ENCODE results near the gene NFKBIB.
A peak's percentile ranks its signal among the peaks of the same experiment; 100 is the strongest.
"Not testable (repeated sequence)": the region's sequence is repeated elsewhere in the genome, so short reads cannot be mapped to it uniquely, and the experiment has no call there.

The NFKBIB gene

DNA sequence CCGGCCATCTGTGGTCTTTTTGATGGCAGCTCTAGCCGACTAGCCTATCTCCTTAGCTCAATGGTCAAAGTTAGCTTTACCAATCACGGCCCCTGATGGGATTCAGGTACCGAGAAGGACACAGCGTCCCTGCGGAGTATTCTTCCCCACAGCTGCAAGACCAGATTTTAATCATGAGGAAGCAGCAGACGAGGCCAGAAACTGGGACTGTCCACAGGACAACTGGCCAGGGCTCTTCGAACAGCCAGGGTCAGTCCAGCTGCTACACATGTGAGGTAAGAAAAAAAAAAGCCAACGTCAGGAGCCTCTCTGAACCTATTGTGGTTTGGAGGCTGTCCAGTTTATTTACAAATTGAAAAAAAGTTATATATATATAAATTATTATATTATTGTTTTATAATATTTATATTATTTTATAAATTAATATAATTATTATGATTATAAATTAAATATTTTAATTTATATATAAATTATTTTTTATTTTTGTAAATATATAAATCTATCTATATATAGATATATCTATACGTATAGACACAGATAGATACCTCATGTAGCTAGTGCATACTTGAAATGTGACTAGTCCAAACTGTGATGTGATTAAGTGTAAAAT is 32.5 kb upstream of the NFKBIB start:
- Mint-ChIP-seq H3K27me3 (no peaks in the 10 kb centered on the region), H3K36me3 (peaks cover 6% of the 10 kb centered on the region)

GRCh38 chr19:38868551-38868950 is 31.2 kb upstream of the NFKBIB start:
- no peaks in the 10 kb centered on the region for H3K27me3 Mint-ChIP-seq
- H3K9me3 Mint-ChIP-seq: no peaks in the 10 kb centered on the region
- peak overlapping the region; percentile 89 for H3K4me3 Mint-ChIP-seq
- ATAC-seq (ENCODE audit: low read depth) (no peak), DNase-seq (ENCODE audit: low spot score in 2 of 2) (no peak)
- H3K27ac Mint-ChIP-seq: peak overlapping the region; percentile 72
- H3K4me1 Mint-ChIP-seq: peaks cover 37% of the 10 kb centered on the region
- H3K36me3 Mint-ChIP-seq: peaks cover 6% of the 10 kb centered on the region

More for the DNA sequence above, 32.5 kb upstream of the NFKBIB start:
- peaks cover 39% of the 10 kb centered on the region for H3K4me1 Mint-ChIP-seq
- no peak overlapping the region for H3K4me3 Mint-ChIP-seq
- no peak for DNase-seq (ENCODE audit: low spot score in 2 of 2)
- ATAC-seq (ENCODE audit: low read depth): no peak
- no peaks in the 10 kb centered on the region for H3K9me3 Mint-ChIP-seq
- no peak overlapping the region for H3K27ac Mint-ChIP-seq

GRCh38 chr19:38869160-38869835 is 30.5 kb upstream of the NFKBIB start:
- Mint-ChIP-seq H3K9me3 (no peaks in the 10 kb centered on the region), H3K4me1 (peaks cover 36% of the 10 kb centered on the region), H3K27ac (peak overlapping the region; percentile 72), H3K4me3 (peak overlapping the region; percentile 89), H3K27me3 (no peaks in the 10 kb centered on the region), H3K36me3 (peaks cover 6% of the 10 kb centered on the region)
- ATAC-seq (ENCODE audit: low read depth): peak; percentile 27
- DNase-seq (ENCODE audit: low spot score in 2 of 2): peak in 1 of 2 donors; percentile 44

- no peaks in the 10 kb centered on the region for H3K9me3 Mint-ChIP-seq
- H3K4me1 Mint-ChIP-seq: peaks cover 29% of the 10 kb centered on the region
- ATAC-seq (ENCODE audit: low read depth) (peak; percentile 92), DNase-seq (ENCODE audit: low spot score in 2 of 2) (peak; percentile 92 to 95)
- H3K36me3 Mint-ChIP-seq: peaks cover 6% of the 10 kb centered on the region
- H3K27me3 Mint-ChIP-seq: no peaks in the 10 kb centered on the region
- H3K27ac Mint-ChIP-seq: peak overlapping the region; percentile 72
- peak overlapping the region; percentile 89 for H3K4me3 Mint-ChIP-seq
Measured at GRCh38 chr19:38869836-38870607, 29.7 kb upstream of the NFKBIB start.

GRCh38 chr19:38870612-38871011 is 29.2 kb upstream of the NFKBIB start:
- Mint-ChIP-seq H3K4me3 (peak overlapping the region; percentile 89), H3K36me3 (peaks cover 6% of the 10 kb centered on the region), H3K27me3 (no peaks in the 10 kb centered on the region), H3K9me3 (no peaks in the 10 kb centered on the region), H3K27ac (peak overlapping the region; percentile 72), H3K4me1 (peaks cover 25% of the 10 kb centered on the region)
- DNase-seq (ENCODE audit: low spot score in 2 of 2) (no peak), ATAC-seq (ENCODE audit: low read depth) (no peak)

DNA sequence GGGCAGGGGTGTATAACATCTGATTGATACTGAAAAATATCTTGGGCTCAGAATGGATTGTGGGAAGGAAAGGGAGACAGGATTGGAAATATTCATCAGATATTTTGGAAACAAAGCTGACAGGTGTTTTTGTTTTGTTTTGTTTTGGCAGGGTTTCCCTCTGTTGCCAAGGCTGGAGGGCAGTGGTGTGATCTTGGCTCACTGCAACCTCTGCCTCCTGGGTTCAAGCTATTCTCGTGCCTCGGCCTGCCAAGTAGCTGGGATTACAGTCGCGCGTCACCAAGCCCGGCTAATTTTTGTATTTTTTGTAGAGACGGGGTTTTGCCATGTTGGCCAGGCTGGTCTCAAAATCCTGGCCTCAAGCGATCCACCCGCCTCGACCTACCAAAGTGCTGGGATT is 26.4 kb upstream of the NFKBIB start:
- DNase-seq (ENCODE audit: low spot score in 2 of 2); H3K9me3 Mint-ChIP-seq; ATAC-seq (ENCODE audit: low read depth); H3K4me3 Mint-ChIP-seq; H3K36me3 Mint-ChIP-seq; H3K27me3 Mint-ChIP-seq: not testable (repeated sequence)
- Mint-ChIP-seq H3K4me1 (peaks cover 35% of the 10 kb centered on the region), H3K27ac (peak overlapping the region; percentile 59)

GRCh38 chr19:38875656-38876395 is 23.9 kb upstream of the NFKBIB start:
- H3K36me3 Mint-ChIP-seq: peaks cover 3% of the 10 kb centered on the region

GRCh38 chr19:38877781-38878574 is 21.8 kb upstream of the NFKBIB start, which contains the start of gene RINL:
Gene RINL (minus strand): TSS chr19:38878275. CDS start chr19:38876742, 1,533 bp downstream.
- Mint-ChIP-seq H3K36me3 (peaks cover 4% of the 10 kb centered on the region), H3K4me1 (peaks cover 31% of the 10 kb centered on the region), H3K27me3 (no peaks in the 10 kb centered on the region), H3K27ac (peak within 1 kb of the TSS; percentile 97), H3K4me3 (peak within 1 kb of the TSS; percentile 87), H3K9me3 (no peaks in the 10 kb centered on the region)
- peak; percentile 58 to 61 for DNase-seq (ENCODE audit: low spot score in 2 of 2)
- ATAC-seq (ENCODE audit: low read depth): peak; percentile 96

More at GRCh38 chr19:38875656-38876395, 23.9 kb upstream of the NFKBIB start:
- no peaks in the 10 kb centered on the region for H3K27me3 Mint-ChIP-seq
- no peak overlapping the region for H3K4me3 Mint-ChIP-seq
- peak overlapping the region; percentile 36 for H3K27ac Mint-ChIP-seq
- no peak for DNase-seq (ENCODE audit: low spot score in 2 of 2)
- peaks cover 27% of the 10 kb centered on the region for H3K4me1 Mint-ChIP-seq
- no peak for ATAC-seq (ENCODE audit: low read depth)
- H3K9me3 Mint-ChIP-seq: no peaks in the 10 kb centered on the region

GRCh38 chr19:38878575-38879399 is 21.0 kb upstream of the NFKBIB start:
- ATAC-seq (ENCODE audit: low read depth) (no peak), DNase-seq (ENCODE audit: low spot score in 2 of 2) (no peak)
- peaks cover 33% of the 10 kb centered on the region for H3K4me1 Mint-ChIP-seq
- no peaks in the 10 kb centered on the region for H3K9me3 Mint-ChIP-seq
- no peaks in the 10 kb centered on the region for H3K27me3 Mint-ChIP-seq
- peak overlapping the region; percentile 87 for H3K4me3 Mint-ChIP-seq
- peak overlapping the region; percentile 97 for H3K27ac Mint-ChIP-seq
- H3K36me3 Mint-ChIP-seq: peaks cover 4% of the 10 kb centered on the region

DNA sequence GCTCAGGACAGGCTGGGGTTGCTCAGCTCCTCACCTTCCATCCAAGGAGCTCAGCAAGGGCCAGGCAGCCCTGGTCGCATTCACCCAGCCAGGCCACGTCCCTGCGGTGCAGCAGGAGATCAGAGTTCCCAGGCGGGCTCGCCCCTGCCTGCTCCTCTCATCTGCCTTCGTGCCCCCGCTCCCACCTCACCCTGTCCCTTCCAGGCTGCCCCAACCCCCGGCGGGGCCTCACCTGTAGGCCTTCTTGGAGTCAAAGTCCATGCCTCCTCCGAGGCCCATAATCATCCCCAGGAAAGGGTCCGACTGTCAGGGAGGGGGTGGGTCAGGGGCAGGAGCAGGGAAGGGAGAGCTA is 20.4 kb upstream of the NFKBIB start:
- H3K27me3 Mint-ChIP-seq: no peaks in the 10 kb centered on the region
- DNase-seq (ENCODE audit: low spot score in 2 of 2) (no peak), ATAC-seq (ENCODE audit: low read depth) (no peak)
- H3K9me3 Mint-ChIP-seq: no peaks in the 10 kb centered on the region
- no peak overlapping the region for H3K27ac Mint-ChIP-seq
- H3K4me1 Mint-ChIP-seq: peaks cover 33% of the 10 kb centered on the region
- no peak overlapping the region for H3K4me3 Mint-ChIP-seq
- H3K36me3 Mint-ChIP-seq: peaks cover 4% of the 10 kb centered on the region

- H3K36me3 Mint-ChIP-seq: peaks cover 6% of the 10 kb centered on the region
- peak overlapping the region; percentile 82 for H3K27ac Mint-ChIP-seq
- H3K4me3 Mint-ChIP-seq: no peak overlapping the region
- H3K9me3 Mint-ChIP-seq: no peaks in the 10 kb centered on the region
- H3K4me1 Mint-ChIP-seq: peaks cover 33% of the 10 kb centered on the region
- H3K27me3 Mint-ChIP-seq: no peaks in the 10 kb centered on the region
- DNase-seq (ENCODE audit: low spot score in 2 of 2): no peak
- ATAC-seq (ENCODE audit: low read depth): no peak
Measured at GRCh38 chr19:38880076-38880881, 19.5 kb upstream of the NFKBIB start.
